GM15510 (cell line): Measurements from ENCODE around the gene NNT.

Source experiments
- POLR2A ChIP-seq: IDR thresholded peaks from 3 replicates; pipeline ENCODE4 v1.6.1; 2011; ENCODE audit warnings: borderline replicate concordance; ENCODE audit not compliant: insufficient read length; ENCODE audit errors: extremely low read depth

Gene NNT

DNA sequence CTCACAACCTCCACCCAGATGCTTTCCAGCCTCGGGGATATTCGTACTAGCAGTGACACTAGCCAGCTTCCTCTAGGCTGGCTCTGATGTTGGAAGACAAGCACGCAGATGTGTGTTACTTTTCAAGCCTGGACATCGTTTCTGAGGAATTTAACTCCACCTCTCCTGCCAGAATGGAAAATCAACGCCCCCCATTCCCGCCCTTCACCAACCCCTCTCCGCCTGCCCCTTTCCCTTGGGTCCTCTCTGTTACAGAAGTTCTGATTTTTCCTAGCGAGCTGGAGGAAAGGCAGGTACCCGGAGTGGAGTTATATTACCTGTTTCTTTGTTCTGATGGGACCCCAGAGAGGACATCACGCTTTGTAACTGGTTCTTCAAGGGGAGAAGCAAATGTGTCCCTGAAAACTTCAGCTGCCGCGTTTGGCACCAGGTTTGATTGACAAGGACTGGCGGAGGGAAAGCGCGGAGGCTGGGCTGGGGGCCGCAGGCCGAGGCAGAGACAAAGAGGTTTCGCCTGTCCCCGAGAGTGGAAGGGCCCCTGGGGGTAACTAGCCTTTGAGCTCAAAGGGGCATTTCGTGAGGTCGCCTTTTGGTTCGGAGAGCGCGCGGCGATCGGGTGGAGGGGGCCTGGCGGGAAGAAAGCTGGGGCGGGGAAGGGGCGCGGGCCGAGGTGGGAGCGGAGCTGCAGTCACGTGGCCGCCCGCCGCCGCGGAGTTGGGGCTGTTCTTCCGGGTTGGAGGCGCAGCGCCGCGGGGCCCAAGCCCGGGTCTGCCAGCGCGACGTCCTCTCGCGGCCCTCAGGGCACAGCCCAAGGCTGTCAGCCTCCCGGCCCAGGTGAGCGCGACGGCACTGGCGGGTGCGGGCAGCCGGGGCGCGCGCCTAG is at the start of gene NNT:
NNT (plus strand) TSS at position 720 of the 883 bp plus-strand sequence. CDS start 6,016 bp downstream, outside the sequence.
- TF ChIP-seq POLR2A = peak; percentile 71

DNA sequence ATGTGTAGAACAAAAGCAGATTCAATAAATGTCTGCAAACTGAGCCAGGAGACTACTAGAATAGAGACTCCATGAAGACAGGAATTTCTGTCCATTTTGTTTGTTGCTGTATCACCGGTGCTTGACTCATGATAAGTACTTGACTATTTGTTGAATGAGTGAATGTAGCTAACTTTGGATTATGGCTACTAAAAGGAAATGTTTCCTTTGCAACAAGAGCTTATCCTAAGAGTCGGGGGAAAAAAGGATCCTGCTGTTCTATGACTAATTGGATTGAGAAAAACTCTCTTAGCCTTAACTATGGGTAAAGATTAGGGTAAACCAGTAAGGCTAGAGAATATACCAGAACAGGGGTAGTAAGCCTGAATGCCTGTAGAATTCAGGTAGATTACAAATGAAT is 49.6 kb upstream of the NNT start:
- no peak for TF ChIP-seq POLR2A

DNA sequence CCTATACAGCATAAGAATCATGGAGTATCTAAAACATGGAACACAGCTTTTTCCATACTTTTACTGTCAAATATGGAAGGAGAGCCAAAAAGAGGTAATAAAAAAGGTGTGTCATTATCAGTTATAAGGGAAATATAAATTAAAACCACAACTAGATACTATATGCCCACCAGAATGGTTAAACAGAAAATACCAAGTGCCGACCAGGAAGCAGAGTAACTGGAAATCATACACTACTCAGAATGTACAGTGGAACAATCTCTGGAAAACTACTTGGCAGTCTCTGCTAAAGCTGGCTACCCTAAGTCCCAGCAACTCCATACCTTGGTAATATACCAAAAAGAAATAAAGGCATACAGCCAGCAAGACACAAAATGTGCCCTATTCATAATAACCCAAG is 48.5 kb upstream of the NNT start:
- no peak for TF ChIP-seq POLR2A

DNA sequence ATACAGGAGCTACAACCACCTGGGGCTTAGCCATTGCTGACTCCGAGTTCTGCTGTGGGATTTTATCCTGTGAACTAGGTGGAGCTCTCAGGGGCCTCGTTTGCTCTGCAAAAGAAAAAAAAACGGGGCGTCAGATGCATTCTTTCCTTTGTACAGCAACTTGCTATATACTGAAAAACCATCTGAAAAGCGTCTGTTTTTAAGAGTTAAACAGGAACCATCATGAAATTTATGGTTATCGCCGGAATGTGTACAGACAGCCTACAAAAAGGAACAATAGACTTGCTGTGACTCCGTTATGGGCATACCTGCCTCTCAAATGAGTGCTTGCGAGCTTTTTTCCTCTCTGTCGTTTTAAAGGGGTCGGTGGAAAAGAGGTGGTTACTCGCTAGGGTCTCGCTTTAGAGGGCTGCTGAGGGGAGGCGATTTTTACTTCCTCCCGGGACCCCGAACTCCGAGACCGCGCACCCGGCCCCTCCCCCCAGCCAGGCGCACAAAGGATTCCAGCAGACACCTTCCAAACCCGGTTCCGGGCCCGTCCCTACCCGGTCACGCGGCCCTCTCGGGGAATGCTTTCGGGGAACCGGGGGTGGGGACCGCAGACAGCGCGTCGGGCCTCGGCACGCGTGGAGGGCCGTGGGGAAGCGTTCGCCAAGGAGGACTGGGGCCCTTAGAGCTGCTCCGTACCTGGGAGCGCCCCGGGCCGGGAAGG is 46.9 kb upstream of the NNT start:
- TF ChIP-seq POLR2A = no peak

DNA sequence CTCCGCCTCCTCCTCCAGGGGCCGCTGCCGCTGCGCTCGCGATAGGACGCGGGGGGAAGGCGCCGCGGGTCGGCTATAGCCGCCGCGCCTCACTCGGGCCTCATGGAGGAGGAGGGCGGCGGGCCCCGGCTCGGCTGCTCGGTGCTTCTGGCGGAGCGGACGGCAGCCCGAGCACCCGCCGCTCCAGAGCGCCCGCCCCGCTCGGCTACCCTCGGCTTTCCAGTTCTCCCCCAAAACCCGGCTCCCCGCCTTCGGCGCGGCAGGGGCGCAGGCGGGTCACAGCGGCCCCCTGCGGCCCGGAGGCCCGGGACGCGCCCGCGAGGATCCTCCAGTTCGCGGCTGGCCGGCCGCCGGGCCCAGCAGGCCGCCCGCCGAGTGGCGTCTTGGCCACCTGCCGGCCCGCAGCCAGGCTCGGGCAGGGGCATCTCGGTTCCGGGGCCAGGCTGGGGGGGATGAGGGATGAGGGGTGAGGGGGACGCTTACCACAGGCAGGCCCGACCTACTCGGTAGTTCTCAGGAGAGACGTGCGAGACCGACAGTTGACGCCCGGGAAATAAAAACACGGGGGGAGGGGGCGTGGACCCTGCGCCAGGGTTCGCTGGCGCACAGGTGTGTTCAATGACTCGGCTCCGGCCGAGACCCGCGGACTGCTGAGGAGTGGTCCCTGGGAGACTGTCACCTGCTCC is 46.0 kb upstream of the NNT start, which contains the start of gene PAIP1:
PAIP1 (minus strand) TSS at position 221 of the 686 bp plus-strand sequence. CDS start 231 bp downstream, outside the sequence.
- peak; percentile 79 for TF ChIP-seq POLR2A

DNA sequence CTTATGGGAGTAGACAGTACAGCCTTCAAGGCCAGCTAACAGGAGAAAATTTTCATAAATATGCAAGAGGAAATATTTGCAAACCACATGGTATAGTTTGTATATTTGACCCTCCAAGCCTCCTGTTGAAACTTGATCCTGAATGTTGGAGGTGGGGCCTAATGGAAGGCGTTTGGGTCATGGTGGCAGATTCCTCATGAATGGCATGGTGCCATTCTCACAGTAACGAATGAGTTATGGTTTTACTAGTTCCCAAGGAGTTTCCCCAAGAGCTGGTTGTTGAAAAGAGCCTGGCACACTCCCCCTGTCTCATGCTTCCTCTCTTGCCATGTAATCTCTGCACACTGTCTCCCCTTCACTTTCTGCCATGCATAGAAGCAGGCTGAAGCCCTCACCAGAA is 42.9 kb upstream of the NNT start:
- TF ChIP-seq POLR2A = no peak

DNA sequence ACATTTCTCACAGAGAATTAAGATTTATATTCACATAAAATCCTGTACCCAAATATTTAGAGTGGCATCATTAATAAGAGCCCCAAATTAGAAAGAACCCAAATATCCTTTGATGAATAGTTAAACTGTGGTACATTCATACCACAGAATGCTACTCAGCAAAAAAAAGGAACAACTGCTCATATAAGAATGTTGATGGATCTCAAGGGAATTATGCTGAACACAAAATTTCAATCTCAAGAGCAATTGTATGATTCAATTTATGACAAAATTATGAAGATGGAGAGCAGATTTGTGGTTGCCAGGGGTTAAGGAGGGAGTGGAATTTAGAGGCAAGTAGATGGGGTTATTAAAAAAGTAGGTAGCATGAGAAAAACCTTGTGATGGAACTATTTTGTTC is 41.6 kb upstream of the NNT start:
- TF ChIP-seq POLR2A = no peak

DNA sequence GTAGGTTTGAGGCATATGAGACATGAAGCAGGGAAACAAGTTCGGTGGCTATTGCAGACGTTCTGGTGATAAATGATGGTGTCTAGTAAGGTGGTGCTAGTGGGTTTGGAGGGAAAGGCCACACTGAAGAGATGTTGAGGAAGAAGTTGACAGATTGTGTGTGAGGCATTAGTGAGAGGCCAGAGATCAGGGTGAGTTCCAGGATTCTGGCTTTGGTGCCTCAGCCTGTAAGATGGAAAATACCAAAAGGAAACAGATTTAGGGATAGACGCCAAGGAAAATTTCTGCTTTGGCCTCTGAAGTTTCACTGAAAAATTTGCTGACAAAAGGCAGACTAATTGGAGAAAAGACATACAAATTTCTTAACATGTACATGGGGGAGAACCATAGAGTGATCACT is 39.7 kb upstream of the NNT start:
- no peak for TF ChIP-seq POLR2A

DNA sequence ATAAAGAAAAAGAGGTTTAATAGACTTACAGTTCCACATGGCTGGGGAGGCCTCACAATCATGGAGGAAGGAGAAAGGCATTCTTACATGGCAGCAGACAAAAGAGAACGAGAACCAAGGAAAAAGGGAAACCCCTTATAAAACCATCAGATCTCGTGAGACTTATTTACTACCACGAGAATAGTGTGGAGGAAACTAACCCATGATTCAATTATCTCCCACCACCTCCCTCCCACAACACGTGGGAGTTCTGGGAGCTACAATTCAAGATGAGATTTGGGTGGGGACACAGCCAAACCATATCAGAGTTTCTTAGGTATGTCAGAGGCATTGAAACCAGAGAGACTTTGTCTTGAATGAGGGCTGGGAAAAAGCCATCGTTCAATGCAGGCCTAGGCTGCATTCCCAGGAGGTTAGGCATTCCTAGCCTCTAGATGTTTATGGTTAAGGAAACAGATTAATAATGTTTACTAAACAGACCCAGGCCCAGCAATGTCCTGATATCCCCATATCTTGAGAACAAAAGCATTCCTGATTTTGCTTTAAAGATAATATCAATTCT is 38.6 kb upstream of the NNT start:
- no peak for TF ChIP-seq POLR2A

DNA sequence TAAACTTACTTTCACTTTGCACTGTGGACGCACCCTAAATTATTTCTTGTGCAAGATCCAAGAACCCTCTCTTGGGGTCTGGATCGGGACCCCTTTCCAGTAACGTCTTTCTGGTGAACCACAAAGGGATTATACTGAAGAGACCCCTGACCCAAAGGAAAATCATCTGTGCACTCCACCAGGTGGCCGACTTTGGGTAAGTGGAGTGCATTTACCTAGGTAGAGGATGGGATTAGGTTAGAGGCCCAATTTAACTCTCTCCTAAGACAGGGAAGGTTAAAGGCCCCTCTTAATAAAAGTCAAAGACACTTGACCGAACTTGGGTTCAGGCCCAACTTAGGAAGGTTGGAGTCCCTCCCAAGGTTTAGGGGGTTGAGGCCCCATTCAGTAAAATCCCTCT is 37.9 kb upstream of the NNT start:
- TF ChIP-seq POLR2A = no peak

DNA sequence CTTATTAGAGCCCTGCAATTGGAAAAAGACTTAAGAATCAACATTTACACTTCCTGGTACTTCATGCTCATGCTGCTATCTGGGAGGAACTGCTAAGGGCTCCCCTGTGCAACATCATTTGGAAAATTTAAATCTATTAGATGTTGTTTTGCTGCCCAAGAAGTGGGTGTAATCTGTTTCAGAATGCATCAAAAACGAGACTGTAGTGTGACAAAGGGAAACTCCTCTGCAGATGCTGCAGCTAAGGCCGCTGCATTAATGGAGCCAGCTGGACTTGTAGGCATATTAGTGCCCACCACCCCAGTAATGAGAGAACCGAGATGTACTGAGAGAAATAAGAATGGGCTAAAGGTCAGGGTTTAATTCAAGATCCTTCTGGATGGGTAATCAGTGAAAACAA is 35.0 kb upstream of the NNT start:
- TF ChIP-seq POLR2A = no peak

DNA sequence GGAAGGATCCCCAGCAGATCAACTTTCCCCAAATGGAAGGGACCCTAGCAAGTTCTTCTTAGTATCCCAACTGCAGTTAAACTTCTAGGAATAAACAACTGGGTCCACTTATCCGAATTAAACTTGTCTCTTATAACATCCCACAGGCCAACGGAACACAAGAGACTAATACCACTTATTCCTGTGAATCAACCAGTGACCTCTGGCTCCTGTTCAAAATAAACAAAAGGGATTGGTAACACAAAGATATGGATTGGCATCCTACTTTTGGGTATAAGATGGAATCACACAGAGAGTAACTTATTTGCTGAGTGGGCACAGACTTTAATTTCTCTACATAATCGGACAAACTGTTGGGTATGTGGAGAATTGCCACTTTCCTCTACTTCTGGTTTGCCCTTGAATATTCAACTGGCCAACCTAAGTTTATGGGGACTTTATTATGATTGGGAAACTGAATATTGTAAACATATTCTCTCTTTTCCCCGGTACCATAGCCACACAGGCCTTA is 33.7 kb upstream of the NNT start:
- TF ChIP-seq POLR2A = no peak

DNA sequence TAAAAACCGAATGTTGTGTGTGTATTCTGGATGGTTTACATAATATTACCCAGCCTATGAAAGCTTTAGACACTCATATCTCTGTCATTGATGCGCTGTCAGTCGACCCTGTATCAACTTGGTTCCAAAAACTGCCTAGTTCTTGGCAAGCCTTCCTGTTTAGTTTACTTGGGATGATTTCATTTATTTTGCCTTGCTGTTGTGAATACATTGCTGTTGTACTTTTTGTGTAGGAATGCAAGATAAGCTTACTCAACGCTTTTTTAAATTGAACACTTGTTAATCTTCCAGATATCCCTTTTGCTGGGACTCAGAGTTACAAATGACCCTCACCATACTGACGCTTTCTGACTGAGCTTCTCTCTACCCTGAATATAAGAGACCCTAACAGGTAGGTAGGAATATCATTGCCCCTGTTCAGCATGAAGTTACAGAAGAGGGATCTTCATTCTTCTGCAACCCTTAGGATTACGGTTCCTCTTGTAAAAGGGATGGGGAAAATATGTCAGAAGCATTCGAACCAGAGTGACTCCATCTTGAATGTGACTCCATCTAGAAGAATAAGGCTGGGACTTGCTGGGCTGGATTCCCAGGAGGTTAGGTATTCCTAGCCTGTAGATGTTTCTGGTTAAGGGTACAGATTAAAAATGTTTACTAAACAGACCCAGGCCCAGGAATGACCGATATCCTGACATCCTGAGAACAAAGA is 32.4 kb upstream of the NNT start:
- no peak for TF ChIP-seq POLR2A

DNA sequence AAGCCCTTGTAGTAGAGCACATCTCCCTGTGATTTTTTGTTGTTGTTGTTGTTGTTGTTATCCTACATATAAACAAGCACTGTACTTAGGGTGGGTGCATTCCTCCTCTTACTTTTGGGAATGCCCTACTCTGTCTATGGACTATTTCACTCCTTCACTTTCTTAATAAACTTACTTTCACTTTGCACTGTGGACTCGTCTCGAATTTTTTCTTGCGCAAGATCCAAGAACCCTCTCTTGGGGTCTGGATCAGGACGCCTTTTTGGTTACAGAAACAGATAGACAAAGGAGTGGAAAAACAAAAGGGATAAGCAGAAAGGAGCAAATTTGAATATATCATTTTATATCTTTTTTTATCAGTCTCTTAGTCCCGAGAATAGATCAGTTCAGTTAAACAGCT is 31.7 kb upstream of the NNT start:
- TF ChIP-seq POLR2A = no peak
